DMS114 treated with DMSO at 0.1 percent for 48 hours (cell line): ENCODE data around the gene CCDC116.
"Not testable (repeated sequence)": the region's sequence is repeated elsewhere in the genome, so short reads cannot be mapped to it uniquely, and the experiment has no call there.

Experiments used
- DNase-seq: peaks from one replicate; lab custom pipeline; 2025; ENCODE audit not compliant: unreplicated experiment; lab: John Stamatoyannopoulos, UW

CCDC116 gene

DNA sequence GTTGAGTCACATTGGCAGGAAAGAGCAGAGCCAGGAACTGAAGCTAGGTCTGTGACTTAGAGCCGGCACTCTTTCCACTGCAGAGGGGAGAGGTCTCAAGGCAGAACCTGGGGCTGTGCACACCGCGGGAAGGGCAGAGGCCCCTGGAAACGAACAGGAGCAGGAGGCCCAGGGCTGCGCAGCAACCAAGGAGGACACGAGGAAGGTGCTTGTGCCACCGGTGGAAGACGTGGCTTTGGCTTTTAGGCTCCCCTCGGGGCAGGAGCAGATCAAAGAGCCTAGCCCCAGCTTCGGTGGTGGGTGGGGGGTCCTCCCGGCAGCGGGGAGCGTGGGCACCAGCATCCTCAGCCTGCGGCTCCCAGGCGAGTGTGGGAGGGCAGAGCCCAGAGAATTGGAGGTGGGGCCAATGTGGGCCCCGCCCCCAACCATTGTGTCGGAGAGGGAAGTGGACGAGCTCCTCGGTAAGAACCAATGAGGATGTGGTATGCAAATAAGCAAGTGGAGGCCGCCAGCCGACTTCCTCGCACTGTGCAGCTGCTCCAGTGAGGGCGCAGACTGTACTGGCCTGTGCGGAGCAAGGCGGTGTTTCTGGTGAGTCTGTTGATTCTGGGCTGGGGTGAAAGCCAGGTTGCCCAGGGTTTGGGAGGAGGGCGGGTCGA is at the start of gene CCDC116:
Gene CCDC116, plus strand, starts transcription at position 524 of the 659 bp plus-strand sequence. CDS start 422 bp downstream, outside the sequence.
- no peak for DNase-seq

- no peak for DNase-seq
These were observed 49.5 kb upstream of the CCDC116 start for GRCh38 chr22:21582801-21583740.

- DNase-seq: no peak
These were observed 47.2 kb upstream of the CCDC116 start for GRCh38 chr22:21585389-21585788.

GRCh38 chr22:21587803-21588611 is 44.6 kb upstream of the CCDC116 start:
- no peak for DNase-seq

GRCh38 chr22:21589396-21589795 is 43.2 kb upstream of the CCDC116 start:
- DNase-seq: no peak

DNA sequence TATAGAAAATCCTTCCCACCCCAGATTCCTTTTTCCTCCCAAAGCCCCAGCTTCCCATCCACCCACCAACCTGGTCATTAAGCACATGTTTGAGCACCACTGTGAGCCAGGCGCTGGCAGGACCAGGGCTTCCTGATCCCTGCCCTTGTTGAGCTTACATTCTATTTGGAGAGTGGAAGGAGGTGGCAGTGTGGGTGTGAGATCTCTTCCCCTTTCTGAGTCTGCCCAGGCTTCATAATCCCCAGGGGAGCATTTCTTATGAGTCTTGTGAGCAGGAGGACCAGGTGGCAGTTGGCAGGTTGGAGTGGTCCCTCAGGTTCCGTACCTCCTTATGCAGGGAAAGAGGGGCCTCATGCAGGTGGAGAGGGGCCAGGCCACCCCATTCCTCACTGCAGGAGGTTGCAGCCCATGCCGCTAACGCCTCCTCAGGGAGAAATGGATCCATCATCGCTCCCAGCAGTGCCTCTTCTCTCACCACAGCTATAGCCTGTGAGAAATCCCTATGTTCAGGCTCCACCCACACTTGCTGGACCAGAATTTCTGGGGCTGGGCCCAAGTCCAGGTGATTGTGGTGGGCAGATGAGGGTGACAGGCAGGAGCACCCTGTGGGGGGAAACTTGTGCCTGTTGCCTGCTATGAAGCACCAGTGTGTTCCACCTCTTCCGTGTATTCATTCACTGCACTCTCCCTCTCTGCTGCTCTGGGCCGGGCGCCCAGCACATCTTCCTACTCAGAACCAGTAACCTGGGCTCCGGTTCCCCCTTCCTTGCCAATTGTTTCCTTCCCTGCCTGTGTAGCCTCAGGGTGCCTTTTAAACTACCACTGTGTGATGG is 41.5 kb upstream of the CCDC116 start:
- no peak for DNase-seq

DNA sequence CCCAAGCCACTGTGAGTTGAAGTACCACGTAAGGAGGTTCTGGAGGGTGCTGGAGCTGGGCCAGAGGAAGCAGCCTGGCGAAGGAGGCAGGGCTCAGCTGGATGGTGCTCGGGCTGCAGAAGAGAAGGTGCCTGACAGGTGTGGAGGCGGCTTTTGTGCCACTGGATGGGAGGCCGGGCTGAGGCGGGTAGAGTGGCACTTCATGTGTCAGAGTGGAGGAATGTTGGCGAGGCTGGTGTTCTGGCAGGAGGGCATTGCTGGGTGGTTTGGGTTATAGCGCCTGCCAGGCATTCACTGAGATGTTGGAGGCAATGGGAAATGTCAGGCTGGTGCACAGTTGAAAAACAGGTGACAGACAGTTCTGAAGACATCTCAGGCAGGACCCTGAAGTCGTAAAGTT is 40.9 kb upstream of the CCDC116 start:
- no peak for DNase-seq

GRCh38 chr22:21592422-21592821 is 40.1 kb upstream of the CCDC116 start:
- DNase-seq: no peak

DNA sequence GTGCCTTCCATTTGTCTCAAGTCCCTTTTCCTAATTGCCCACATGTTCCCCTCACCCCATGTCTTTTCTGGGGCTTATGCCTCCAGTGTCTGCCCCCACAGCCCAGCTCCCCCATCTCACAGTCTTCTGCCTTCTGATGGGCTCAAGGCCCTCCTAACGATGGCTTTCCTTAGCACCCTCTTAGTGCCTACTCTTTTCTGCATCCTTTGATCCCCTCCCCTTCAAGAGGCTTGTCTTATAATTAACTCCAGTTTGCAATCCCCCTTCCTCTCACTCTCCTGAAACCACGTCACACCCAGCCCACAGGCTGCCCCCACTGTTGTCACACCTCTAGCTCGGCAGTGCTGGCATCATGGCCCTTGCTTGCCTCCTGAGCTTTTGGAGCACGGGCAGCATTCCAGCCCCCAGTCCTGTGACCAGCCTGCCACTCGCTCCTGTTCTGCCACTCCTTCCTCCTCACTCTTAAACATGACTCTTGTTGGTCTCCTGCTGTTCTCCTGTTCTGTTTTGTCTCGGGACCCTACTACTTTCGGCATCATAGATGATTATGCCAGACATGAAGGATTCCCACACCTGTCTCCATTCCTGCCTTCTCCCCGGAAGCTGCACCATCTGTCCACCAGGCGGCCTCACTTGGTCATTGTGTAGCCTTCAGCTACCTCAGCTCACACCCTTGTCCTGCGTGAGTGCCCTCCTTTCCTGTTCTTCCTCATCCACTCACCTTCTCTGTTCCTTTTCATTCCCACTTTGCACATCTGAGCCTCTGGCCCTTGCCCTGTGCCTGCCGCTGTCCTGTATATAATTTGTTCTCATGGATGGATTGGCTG is 38.9 kb upstream of the CCDC116 start:
- DNase-seq: no peak

DNA sequence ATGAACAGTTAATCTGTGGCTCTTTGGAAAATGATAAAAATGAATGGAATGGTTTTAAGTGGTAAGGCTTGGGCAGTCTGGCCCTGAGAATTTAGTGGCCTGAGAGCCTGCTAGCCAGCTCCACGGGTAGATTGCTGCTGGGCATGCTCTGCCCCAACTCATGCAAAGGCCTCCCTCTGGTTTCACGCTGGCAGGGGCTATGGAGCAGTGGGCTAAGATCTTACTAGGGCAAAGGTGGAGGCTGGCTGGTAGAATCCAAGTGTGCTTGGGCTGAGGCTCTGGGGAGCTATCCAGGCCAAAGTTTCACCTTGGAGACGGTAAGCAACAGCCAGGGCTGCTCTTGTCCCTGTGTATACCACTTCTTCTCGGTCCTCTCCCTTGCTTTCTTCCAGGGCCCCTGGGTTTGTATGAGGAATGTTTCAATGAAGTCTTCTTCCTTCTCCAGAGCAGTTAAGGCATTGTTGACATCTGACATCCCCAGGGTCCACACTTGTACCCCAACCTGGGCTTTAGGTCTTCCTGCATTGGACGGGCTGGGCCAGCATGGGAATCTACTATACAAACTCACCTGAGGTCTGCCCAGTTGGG is 37.6 kb upstream of the CCDC116 start:
- DNase-seq: no peak

GRCh38 chr22:21596356-21597135 is 36.0 kb upstream of the CCDC116 start:
- DNase-seq: not testable (repeated sequence)

DNA sequence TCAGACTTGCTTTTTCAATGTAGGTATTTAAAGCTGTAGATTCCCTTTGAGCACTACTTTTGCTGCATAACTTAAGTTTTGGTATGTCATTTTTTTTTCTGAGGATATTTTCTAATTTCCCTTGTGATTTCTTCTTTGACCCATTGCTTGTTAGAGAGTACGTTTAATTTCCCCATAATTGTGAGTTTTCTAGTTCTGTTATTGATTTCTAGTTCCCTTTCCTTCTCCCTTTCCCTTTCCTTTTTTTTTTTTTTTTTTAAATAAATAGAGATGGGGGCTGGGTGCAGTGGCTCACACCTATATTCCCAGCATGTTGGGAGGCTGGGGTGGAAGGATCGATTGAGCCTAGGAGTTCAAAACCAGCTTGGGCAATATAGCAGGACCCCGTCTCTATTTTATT is 34.3 kb upstream of the CCDC116 start:
- DNase-seq: no peak

- DNase-seq: no peak
These were observed 33.3 kb upstream of the CCDC116 start for GRCh38 chr22:21599053-21599893.

GRCh38 chr22:21602579-21602978 is 30.0 kb upstream of the CCDC116 start:
- no peak for DNase-seq

DNA sequence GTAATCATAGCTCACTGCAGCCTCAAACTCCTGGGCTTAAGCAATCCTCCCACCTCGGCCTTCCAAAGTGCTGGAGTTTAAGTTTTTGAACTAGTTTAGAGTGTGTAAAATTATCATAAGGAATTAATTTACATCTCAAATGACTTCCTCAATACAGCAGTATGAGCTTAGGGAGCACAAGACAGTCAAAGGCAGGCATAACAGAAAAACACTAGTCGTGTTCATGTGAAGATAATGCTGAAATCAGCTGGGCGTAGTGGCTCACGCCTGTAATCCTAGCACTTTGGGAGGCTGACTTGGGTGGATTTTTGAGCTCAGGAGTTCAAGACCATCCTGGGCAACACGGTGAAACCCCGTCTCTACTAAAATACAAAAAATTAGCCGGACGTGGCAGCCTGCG is 28.6 kb upstream of the CCDC116 start:
- no peak for DNase-seq

DNA sequence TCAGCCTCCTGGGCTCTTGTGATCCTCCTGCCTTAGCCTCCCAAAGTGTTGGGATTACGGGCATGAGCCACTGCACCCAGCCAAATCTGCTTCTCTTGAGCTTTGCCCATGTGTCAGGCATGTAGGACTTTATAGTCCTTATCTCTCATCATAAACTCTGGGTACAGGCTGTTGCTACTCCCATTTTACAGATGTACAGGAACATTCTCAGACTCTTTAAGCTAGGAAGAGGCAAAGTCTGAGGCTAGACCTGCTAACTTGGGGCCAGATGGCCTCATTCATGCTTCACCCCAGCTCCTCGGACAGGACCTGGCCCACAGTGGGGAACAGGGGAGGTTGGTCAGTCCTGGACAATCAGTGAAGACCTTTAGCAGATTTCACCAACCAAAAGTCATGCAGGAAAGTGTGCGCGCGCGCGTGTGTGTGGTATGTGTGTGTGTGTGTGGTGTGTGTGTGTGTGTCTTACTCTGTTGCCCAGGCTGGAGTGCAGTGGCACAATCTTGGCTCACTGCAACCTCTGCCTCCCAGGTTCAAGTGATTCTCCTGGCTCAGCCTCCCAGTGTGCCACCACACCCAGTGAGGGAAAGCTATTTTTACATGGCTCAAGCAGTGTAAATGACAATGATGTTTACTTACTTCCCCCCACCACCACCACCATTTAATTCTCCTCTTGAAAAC is 26.5 kb upstream of the CCDC116 start:
- no peak for DNase-seq

DNA sequence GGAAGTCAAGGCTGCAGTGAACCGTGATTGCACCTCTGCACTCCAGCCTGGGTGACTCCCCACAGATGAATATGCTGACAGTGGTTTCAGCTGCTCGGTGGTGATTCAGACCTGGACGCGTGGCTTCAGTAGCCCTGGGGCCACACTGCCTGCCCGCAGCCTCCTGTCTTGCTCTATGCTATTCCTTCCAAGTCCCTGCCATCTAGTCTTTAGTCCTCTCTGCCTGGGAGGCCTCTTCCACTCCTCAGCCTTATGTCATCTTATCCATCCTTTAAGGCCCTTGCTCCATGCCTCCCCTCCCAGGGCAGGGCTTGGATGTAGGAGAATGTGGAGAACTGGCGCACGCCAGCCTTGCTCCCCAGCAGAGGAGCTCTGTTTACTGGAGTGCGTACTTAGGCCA is 25.8 kb upstream of the CCDC116 start:
- no peak for DNase-seq
